ENCODE data around the gene UST.

DNA sequence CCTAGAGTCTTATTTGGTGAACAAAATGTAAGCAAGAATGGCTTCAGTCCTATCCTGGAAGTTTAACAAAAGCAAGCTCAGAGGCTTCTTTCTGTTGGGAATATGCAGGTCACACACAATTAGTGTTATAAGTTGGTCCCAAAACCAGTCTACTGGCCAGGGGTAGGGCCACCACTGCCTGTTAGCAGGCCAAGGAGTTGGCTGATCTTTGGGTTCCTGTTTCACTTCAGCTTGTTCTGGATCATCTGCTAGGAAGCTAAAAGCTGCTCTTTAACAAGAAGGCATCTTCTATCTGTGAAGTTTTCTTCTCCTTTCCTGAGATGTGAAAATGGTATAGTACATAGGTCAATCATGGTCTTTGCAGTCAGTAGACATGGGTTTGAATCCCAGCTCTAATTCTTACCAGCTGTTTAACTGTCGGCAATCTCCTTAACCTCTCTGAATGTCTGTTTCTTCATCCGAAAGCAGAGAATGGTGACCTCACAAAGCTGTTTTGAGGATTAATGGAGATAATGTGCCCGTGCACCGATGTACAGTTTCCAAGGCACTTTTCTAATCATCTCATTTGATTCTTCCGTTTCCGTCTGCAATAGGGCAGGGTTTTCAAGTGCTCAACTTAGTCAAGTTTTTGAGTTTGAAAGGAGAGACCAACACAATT, 299.5 kb downstream of the UST start:
- TF ChIP-seq REST (IDR thresholded peaks at IDR 0.05; ENCODE audit: borderline replicate concordance) (no peak), CTCF (IDR thresholded peaks at IDR 0.05; ENCODE audit: poor library complexity, severe bottlenecking) (no peak), POLR2AphosphoS5 (IDR thresholded peaks at IDR 0.05) (no peak), EZH2 (IDR thresholded peaks at IDR 0.05; ENCODE audit: borderline replicate concordance, insufficient read depth, low read length, poor library complexity, severe bottlenecking) (no peak), EP300 (conservative IDR thresholded peaks at IDR 0.05; ENCODE audit: poor library complexity, severe bottlenecking) (no peak), MXI1 (conservative IDR thresholded peaks at IDR 0.05; ENCODE audit: poor library complexity, severe bottlenecking) (no peak), TAF1 (IDR thresholded peaks at IDR 0.05; ENCODE audit: low read depth) (no peak), RAD21 (conservative IDR thresholded peaks at IDR 0.05) (no peak)
